Measurements from ENCODE around the gene LMOD3. TPM values are rescaled to one million over a fixed set of nuclear protein-coding genes. Genes with fewer than 3 reads are reported as not detected.

The LMOD3 gene
- total RNA-seq, 1 donor: not detected

- TF ChIP-seq CTCF (IDR thresholded peaks at IDR 0.05; ENCODE audit: insufficient read depth, low read depth, low read length): no peak
- DNase-seq (ENCODE audit: low read depth): peak; percentile 94
- H3K4me3 ChIP-seq (ENCODE audit: low read depth, low read length): peak within 1 kb of the TSS; percentile 96
These were observed 37.8 kb downstream of the LMOD3 start, which contains the start of gene ARL6IP5 for GRCh38 chr3:69084326-69085167. Gene ARL6IP5 (plus strand): TSS chr3:69084937. CDS start chr3:69085048, 111 bp downstream.

- no peak overlapping the region for H3K4me3 ChIP-seq (ENCODE audit: low read depth, low read length)
- peak; percentile 85 for DNase-seq (ENCODE audit: low read depth)
- no peak for TF ChIP-seq CTCF (IDR thresholded peaks at IDR 0.05; ENCODE audit: insufficient read depth, low read depth, low read length)
These were observed 39.6 kb downstream of the LMOD3 start for GRCh38 chr3:69082805-69083204.

GRCh38 chr3:69082361-69082760, 40.0 kb downstream of the LMOD3 start:
- DNase-seq (ENCODE audit: low read depth): no peak
- H3K4me3 ChIP-seq (ENCODE audit: low read depth, low read length): no peak overlapping the region
- TF ChIP-seq CTCF (IDR thresholded peaks at IDR 0.05; ENCODE audit: insufficient read depth, low read depth, low read length): no peak

GRCh38 chr3:69081583-69082262, 40.7 kb downstream of the LMOD3 start:
- TF ChIP-seq CTCF (IDR thresholded peaks at IDR 0.05; ENCODE audit: insufficient read depth, low read depth, low read length): no peak

GRCh38 chr3:69080233-69080920, 42.0 kb downstream of the LMOD3 start, which contains the start of gene UBA3:
Gene UBA3 (minus strand): TSS chr3:69080365. CDS start chr3:69080353, 12 bp downstream.
- peak; percentile 86 for DNase-seq (ENCODE audit: low read depth)
- TF ChIP-seq CTCF (IDR thresholded peaks at IDR 0.05; ENCODE audit: insufficient read depth, low read depth, low read length): no peak
- H3K4me3 ChIP-seq (ENCODE audit: low read depth, low read length): peak within 1 kb of the TSS; percentile 84

More at GRCh38 chr3:69081583-69082262, 40.7 kb downstream of the LMOD3 start:
- H3K4me3 ChIP-seq (ENCODE audit: low read depth, low read length): no peak overlapping the region
- no peak for DNase-seq (ENCODE audit: low read depth)

GRCh38 chr3:69079269-69080159, 42.9 kb downstream of the LMOD3 start:
- peak; percentile 21 for DNase-seq (ENCODE audit: low read depth)
- no peak for TF ChIP-seq CTCF (IDR thresholded peaks at IDR 0.05; ENCODE audit: insufficient read depth, low read depth, low read length)

More at GRCh38 chr3:69079269-69080159, 42.9 kb downstream of the LMOD3 start:
- H3K4me3 ChIP-seq (ENCODE audit: low read depth, low read length): peak overlapping the region; percentile 84

All from fibroblast of villous mesenchyme (primary cell).